Endothelial cell (in vitro differentiated cells): ENCODE results near the gene ADAMTSL1. TPM values are rescaled to one million over a fixed set of nuclear protein-coding genes. Genes with fewer than 3 reads are reported as not detected.

Experiments used
- DNase-seq: peaks from one replicate; pipeline ENCODE4 v3.0.0; 2021; ENCODE audit warnings: low spot score
- H3K27ac Mint-ChIP-seq: one replicate; pipeline ENCODE4 v1.8.0; 2021; ENCODE audit warnings: mixed read lengths, inconsistent platforms; ENCODE audit not compliant: unreplicated experiment
- H3K27me3 Mint-ChIP-seq: one replicate; pipeline ENCODE4 v1.8.0; 2021; ENCODE audit warnings: mild to moderate bottlenecking, moderate library complexity, mixed read lengths, inconsistent platforms; ENCODE audit not compliant: unreplicated experiment
- H3K36me3 Mint-ChIP-seq: one replicate; pipeline ENCODE4 v1.8.0; 2021; ENCODE audit warnings: mild to moderate bottlenecking, low read depth, mixed read lengths, inconsistent platforms; ENCODE audit not compliant: unreplicated experiment
- H3K4me1 Mint-ChIP-seq: one replicate; pipeline ENCODE4 v1.8.0; 2021; ENCODE audit warnings: mild to moderate bottlenecking, mixed read lengths, inconsistent platforms; ENCODE audit not compliant: unreplicated experiment
- H3K4me3 Mint-ChIP-seq: one replicate; pipeline ENCODE4 v1.8.0; 2021; ENCODE audit warnings: mild to moderate bottlenecking, mixed read lengths, inconsistent platforms; ENCODE audit not compliant: unreplicated experiment
- H3K9me3 Mint-ChIP-seq: one replicate; pipeline ENCODE4 v1.8.0; 2021; ENCODE audit warnings: mixed read lengths, inconsistent platforms; ENCODE audit not compliant: unreplicated experiment
- CTCF ChIP-seq: fragments of 200-600 bp; sonication (generic); IDR thresholded peaks from one replicate; pipeline ENCODE4 v1.5.0; 2021; ENCODE audit warnings: antibody characterized with exemption; ENCODE audit not compliant: unreplicated experiment
- total RNA-seq: library from RNA; stranded (reverse); fragmentation: NEBNext Ultra II Directional; extraction: Animal tissue kit (Norgen Biotek cat#: 25700); gene quantifications from one replicate; pipeline ENCODE4 v1.2.1, GENCODE V29; 2021; ENCODE audit not compliant: unreplicated experiment

The ADAMTSL1 gene
- total RNA-seq, 1 donor from 2014 or later, result 18.2 TPM

DNA sequence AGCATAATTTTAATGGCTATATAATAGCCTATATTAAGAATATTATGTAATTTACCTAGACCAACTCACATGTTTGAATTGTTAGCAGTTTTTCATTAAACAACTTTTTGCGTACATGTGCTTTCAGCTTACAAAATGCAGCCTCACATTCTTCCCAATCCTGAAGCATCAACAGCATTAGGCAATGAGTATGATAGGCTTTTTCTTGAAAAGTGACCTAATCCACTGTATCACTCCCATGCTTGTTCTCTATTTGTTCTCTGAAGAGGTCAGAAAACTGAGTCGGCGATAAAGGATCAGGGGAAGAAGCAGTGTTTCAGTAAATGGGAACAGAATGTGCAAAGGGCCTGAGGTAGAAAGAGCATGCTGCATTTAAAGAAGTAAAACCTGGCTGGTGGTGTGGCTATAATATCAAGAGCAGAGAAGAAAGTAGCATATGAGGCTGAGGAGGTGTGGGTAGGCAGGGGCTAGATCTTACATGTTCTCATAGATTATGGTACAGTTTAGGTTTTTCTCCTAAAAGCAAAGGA is 346.7 kb downstream of the ADAMTSL1 start:
- H3K4me1 Mint-ChIP-seq, result peaks cover 7% of the 10 kb centered on the region
- H3K27me3 Mint-ChIP-seq, result peaks cover 2% of the 10 kb centered on the region
- H3K36me3 Mint-ChIP-seq, result peaks cover 12% of the 10 kb centered on the region
- DNase-seq, result no peak
- no peak for TF ChIP-seq CTCF
- H3K27ac Mint-ChIP-seq, result no peak overlapping the region
- H3K9me3 Mint-ChIP-seq, result no peaks in the 10 kb centered on the region
- H3K4me3 Mint-ChIP-seq, result no peak overlapping the region

DNA sequence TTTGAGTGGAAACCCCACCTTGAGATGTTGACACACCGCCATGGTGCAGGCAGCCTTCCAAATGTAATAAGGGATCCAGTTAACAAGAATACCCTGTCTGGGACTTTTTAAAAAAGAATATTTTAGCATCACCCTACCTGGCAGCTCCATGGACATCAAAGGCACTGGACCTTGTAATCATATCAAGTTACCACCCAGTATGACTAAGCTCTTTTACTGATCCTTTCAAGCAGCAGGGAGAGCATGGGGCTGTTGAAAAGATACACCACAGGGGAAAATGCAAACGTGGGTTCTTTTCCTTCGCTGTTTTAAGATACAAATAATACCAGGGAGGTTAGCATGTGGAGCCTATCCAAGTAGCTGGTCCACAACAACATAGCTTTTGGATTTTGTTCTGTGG is 347.8 kb downstream of the ADAMTSL1 start:
- Mint-ChIP-seq H3K27me3 (peaks cover 2% of the 10 kb centered on the region), H3K36me3 (peaks cover 15% of the 10 kb centered on the region), H3K27ac (no peak overlapping the region), H3K4me3 (no peak overlapping the region), H3K9me3 (no peaks in the 10 kb centered on the region), H3K4me1 (peaks cover 17% of the 10 kb centered on the region)
- no peak for DNase-seq
- no peak for TF ChIP-seq CTCF

GRCh38 chr9:18822850-18823249 is 348.9 kb downstream of the ADAMTSL1 start:
- Mint-ChIP-seq H3K9me3 (no peaks in the 10 kb centered on the region), H3K4me1 (peaks cover 17% of the 10 kb centered on the region), H3K27me3 (peaks cover 4% of the 10 kb centered on the region), H3K27ac (no peak overlapping the region), H3K36me3 (peaks cover 7% of the 10 kb centered on the region), H3K4me3 (no peak overlapping the region)
- TF ChIP-seq CTCF, result no peak
- DNase-seq, result no peak

DNA sequence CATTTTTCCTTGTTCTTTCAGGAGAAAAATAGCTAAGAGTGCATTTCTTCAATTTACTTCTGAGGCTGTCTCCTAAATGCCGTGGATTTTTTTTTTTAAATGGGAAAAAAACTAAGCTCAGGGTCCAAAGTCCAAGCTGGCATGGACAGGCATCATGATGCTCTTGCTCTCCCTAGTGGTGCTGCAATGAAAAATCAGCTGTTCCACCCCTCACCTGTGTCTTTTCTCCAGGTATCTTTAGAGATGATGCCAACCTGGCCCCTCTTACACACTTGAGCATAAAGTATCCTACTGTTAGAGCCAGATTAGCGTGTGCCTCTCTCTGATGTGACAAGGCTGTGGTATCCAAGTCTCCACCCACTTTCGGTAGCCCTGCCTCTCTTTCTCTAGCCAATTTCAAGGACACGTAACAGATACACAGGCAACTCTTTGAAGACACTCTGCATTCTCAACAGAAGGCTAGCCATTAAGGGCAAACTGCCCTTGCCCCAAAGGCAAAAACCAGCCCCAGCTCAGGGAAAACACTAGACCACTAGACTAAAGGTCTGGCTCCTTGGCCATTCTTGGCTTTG is 350.2 kb downstream of the ADAMTSL1 start:
- no peak for DNase-seq
- Mint-ChIP-seq H3K4me1 (peaks cover 17% of the 10 kb centered on the region), H3K9me3 (no peaks in the 10 kb centered on the region), H3K27ac (no peak overlapping the region), H3K4me3 (no peak overlapping the region), H3K27me3 (peaks cover 4% of the 10 kb centered on the region), H3K36me3 (peaks cover 7% of the 10 kb centered on the region)
- TF ChIP-seq CTCF, result no peak

- Mint-ChIP-seq H3K27ac (peak overlapping the region; percentile 16), H3K4me3 (peak overlapping the region; percentile 2), H3K4me1 (peaks cover 17% of the 10 kb centered on the region), H3K36me3 (peaks cover 10% of the 10 kb centered on the region), H3K27me3 (peaks cover 2% of the 10 kb centered on the region), H3K9me3 (no peaks in the 10 kb centered on the region)
- no peak for TF ChIP-seq CTCF
- DNase-seq, result no peak
Measured at GRCh38 chr9:18825656-18826170, 351.8 kb downstream of the ADAMTSL1 start.
